Measurements from ENCODE around the gene SUN5. TPM values are rescaled to one million over a fixed set of nuclear protein-coding genes. Genes with fewer than 3 reads are reported as not detected.
A peak's percentile ranks its signal among the peaks of the same experiment; 100 is the strongest.

SUN5 gene
- total and polyA plus RNA-seq, 7 experiments from 2014 or later, result not detected

- Mint-ChIP-seq H3K27ac (no peak overlapping the region), H3K36me3 (no peaks in the 10 kb centered on the region), H3K9me3 (no peaks in the 10 kb centered on the region), H3K4me1 (peaks cover 2 to 34% (median 14%) of the 10 kb centered on the region in 7 donors), H3K4me3 (no peak overlapping the region), H3K27me3 (no peaks in the 10 kb centered on the region)
- Histone ChIP-seq H3K4me3 (ENCODE audit: low read length) (no peak overlapping the region), H3K9me3 (ENCODE audit: control insufficient read depth in 2 of 3, low read length in 3 of 3) (no peaks in the 10 kb centered on the region), H3K27ac (ENCODE audit: low read depth, low read length) (no peak overlapping the region), H3K36me3 (ENCODE audit: control insufficient read depth in 2 of 3, insufficient read depth in 3 of 3, low read length in 3 of 3) (no peaks in the 10 kb centered on the region), H3K4me1 (ENCODE audit: control insufficient read depth in 2 of 2, insufficient read depth in 2 of 2, low read length in 2 of 2) (no peaks in the 10 kb centered on the region), H3K27me3 (ENCODE audit: control insufficient read depth in 2 of 2, insufficient read depth in 2 of 2, low read length in 2 of 2) (no peaks in the 10 kb centered on the region)
- ChIA-PET CTCF (no interaction called here), POLR2A (no interaction called here)
- intact Hi-C loops (cut with micrococcal nuclease), result no loop called here
- no peak for ATAC-seq
- no peak for DNase-seq
Measured at GRCh38 chr20:33018169-33018931, 14.1 kb upstream of the SUN5 start.

DNA sequence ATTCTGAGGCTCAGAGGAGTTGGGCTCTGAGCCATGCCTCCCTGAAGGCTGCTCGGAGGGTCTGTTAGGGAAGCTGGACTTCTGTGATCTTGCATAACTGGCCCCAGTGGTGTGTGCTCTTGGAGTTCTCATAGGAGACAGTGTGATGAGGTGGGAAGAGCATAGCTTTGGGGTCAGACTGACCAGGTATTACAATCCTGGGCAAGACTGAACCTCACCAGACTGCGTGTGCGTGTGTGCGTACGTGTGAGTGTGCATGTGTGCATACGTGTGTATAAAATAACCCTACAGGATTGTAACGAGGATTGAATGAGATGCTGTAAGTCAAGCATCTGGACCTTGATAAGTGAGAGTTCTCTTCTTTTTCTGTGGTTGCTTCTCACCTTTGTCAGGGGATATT lies 13.3 kb upstream of the SUN5 start:
- no peak overlapping the region for H3K27ac ChIP-seq (ENCODE audit: low read depth, low read length)
- DNase-seq, result no peak
- H3K9me3 ChIP-seq (ENCODE audit: control insufficient read depth in 2 of 3, low read length in 3 of 3), result no peaks in the 10 kb centered on the region
- no peaks in the 10 kb centered on the region for H3K27me3 ChIP-seq (ENCODE audit: control insufficient read depth in 2 of 2, insufficient read depth in 2 of 2, low read length in 2 of 2)
- H3K4me3 ChIP-seq (ENCODE audit: low read length), result no peak overlapping the region
- no peaks in the 10 kb centered on the region for H3K36me3 ChIP-seq (ENCODE audit: control insufficient read depth in 2 of 3, insufficient read depth in 3 of 3, low read length in 3 of 3)
- CTCF ChIA-PET, result interaction anchor here (0.5 kb wide), 1 partner anchor 483 kb away, joined by 3 read pairs; no protein-coding TSS in a partner anchor
- peak overlapping the region in 2 of 9 donors; percentile 0 to 65 for H3K27ac Mint-ChIP-seq
- H3K36me3 Mint-ChIP-seq, result no peaks in the 10 kb centered on the region
- H3K4me1 Mint-ChIP-seq, result peaks cover 2 to 39% (median 14%) of the 10 kb centered on the region in 7 donors
- no peak overlapping the region for H3K4me3 Mint-ChIP-seq
- no peaks in the 10 kb centered on the region for H3K27me3 Mint-ChIP-seq
- intact Hi-C loops (cut with micrococcal nuclease), result no loop called here
- POLR2A ChIA-PET, result no interaction called here
- H3K9me3 Mint-ChIP-seq, result no peaks in the 10 kb centered on the region
- no peaks in the 10 kb centered on the region for H3K4me1 ChIP-seq (ENCODE audit: control insufficient read depth in 2 of 2, insufficient read depth in 2 of 2, low read length in 2 of 2)
- no peak for ATAC-seq

DNA sequence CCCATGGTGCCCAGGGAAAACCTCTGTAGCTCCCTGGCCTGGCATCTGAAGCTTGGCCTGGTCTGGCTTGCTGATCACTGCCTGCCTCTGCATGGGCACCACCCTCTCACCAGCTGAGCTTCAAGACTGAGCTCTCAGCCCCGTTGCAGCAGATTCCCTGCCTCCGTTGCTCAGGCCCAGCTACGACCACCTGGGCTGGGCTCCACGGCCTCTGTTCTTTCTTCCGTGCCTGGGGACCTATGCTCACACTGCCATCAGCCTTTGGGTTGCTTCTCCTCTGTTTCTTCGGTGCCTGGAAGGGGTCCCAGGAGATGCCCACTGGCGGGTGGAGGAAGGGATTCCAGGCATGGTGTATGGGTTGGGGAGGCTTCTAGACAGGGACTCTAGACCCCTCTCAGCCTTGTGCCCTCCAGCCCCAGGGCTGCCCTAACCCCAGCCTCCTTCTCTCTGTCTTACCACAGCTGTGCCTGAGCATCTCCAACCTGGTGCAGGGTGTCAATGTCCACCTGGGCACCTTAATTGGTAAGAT lies 12.4 kb upstream of the SUN5 start:
- H3K36me3 Mint-ChIP-seq, result no peaks in the 10 kb centered on the region
- H3K9me3 Mint-ChIP-seq, result no peaks in the 10 kb centered on the region
- H3K27me3 Mint-ChIP-seq, result no peaks in the 10 kb centered on the region
- H3K4me3 ChIP-seq (ENCODE audit: low read length), result no peak overlapping the region
- DNase-seq (no peak), ATAC-seq (no peak)
- H3K27ac ChIP-seq (ENCODE audit: low read depth, low read length), result no peak overlapping the region
- H3K4me1 ChIP-seq (ENCODE audit: control insufficient read depth in 2 of 2, insufficient read depth in 2 of 2, low read length in 2 of 2), result no peaks in the 10 kb centered on the region
- H3K36me3 ChIP-seq (ENCODE audit: control insufficient read depth in 2 of 3, insufficient read depth in 3 of 3, low read length in 3 of 3), result no peaks in the 10 kb centered on the region
- H3K27ac Mint-ChIP-seq, result peak overlapping the region in 3 of 9 donors; percentile 57 to 83 (median 76)
- H3K27me3 ChIP-seq (ENCODE audit: control insufficient read depth in 2 of 2, insufficient read depth in 2 of 2, low read length in 2 of 2), result no peaks in the 10 kb centered on the region
- no peak overlapping the region for H3K4me3 Mint-ChIP-seq
- intact Hi-C loops (cut with micrococcal nuclease), result no loop called here
- H3K4me1 Mint-ChIP-seq, result peaks cover 2 to 40% (median 14%) of the 10 kb centered on the region in 7 donors
- no peaks in the 10 kb centered on the region for H3K9me3 ChIP-seq (ENCODE audit: control insufficient read depth in 2 of 3, low read length in 3 of 3)
- ChIA-PET POLR2A (no interaction called here), CTCF (interaction anchor here (0.5 kb wide), 1 partner anchor 36 kb away, joined by 3 read pairs; no protein-coding TSS in a partner anchor)

GRCh38 chr20:33015700-33016580 lies 11.7 kb upstream of the SUN5 start:
- no peak for DNase-seq

DNA sequence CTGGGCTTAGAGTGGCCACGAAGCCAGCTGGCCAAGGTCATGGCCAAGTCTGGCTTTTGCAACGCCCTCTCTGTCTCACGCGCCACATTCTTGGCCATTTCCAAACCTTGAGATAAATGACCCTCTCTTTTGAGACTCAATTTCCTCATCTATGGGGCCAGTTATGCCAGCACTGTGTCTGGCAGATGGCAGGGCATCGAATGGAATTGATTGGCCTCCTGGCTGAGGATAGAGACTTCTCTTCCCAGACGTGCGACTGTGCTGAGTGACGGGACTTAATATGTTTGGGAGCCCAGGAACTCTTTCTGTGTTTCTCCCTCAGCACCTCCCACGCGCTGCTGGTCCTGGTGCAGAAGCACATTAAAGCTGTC lies 10.9 kb upstream of the SUN5 start:
- Mint-ChIP-seq H3K4me1 (peaks cover 2 to 42% (median 14%) of the 10 kb centered on the region in 7 donors), H3K4me3 (no peak overlapping the region), H3K36me3 (no peaks in the 10 kb centered on the region), H3K9me3 (no peaks in the 10 kb centered on the region), H3K27ac (peak overlapping the region in 2 of 9 donors; percentile 7 to 26), H3K27me3 (no peaks in the 10 kb centered on the region)
- H3K9me3 ChIP-seq (ENCODE audit: control insufficient read depth in 2 of 3, low read length in 3 of 3), result no peaks in the 10 kb centered on the region
- ATAC-seq, result no peak
- ChIA-PET POLR2A (interaction anchor here (0.6 kb wide), 1 partner anchor 771 kb away, joined by 9 read pairs; no protein-coding TSS in a partner anchor), CTCF (no interaction called here)
- H3K27me3 ChIP-seq (ENCODE audit: control insufficient read depth in 2 of 2, insufficient read depth in 2 of 2, low read length in 2 of 2), result no peaks in the 10 kb centered on the region
- no peak for DNase-seq
- H3K4me1 ChIP-seq (ENCODE audit: control insufficient read depth in 2 of 2, insufficient read depth in 2 of 2, low read length in 2 of 2), result no peaks in the 10 kb centered on the region
- H3K4me3 ChIP-seq (ENCODE audit: low read length), result no peak overlapping the region
- no peaks in the 10 kb centered on the region for H3K36me3 ChIP-seq (ENCODE audit: control insufficient read depth in 2 of 3, insufficient read depth in 3 of 3, low read length in 3 of 3)
- intact Hi-C loops (cut with micrococcal nuclease), result no loop called here
- no peak overlapping the region for H3K27ac ChIP-seq (ENCODE audit: low read depth, low read length)

More at GRCh38 chr20:33015700-33016580, 11.7 kb upstream of the SUN5 start:
- Mint-ChIP-seq H3K4me3 (no peak overlapping the region), H3K27me3 (no peaks in the 10 kb centered on the region), H3K4me1 (peaks cover 2 to 40% (median 14%) of the 10 kb centered on the region in 7 donors), H3K36me3 (no peaks in the 10 kb centered on the region), H3K9me3 (no peaks in the 10 kb centered on the region), H3K27ac (peak overlapping the region in 4 of 9 donors; percentile 47 to 83 (median 66))
- H3K9me3 ChIP-seq (ENCODE audit: control insufficient read depth in 2 of 3, low read length in 3 of 3), result no peaks in the 10 kb centered on the region
- ATAC-seq, result no peak
- H3K27me3 ChIP-seq (ENCODE audit: control insufficient read depth in 2 of 2, insufficient read depth in 2 of 2, low read length in 2 of 2), result no peaks in the 10 kb centered on the region
- POLR2A ChIA-PET, result interaction anchor here (0.6 kb wide), 1 partner anchor 771 kb away, joined by 9 read pairs; no protein-coding TSS in a partner anchor
- H3K36me3 ChIP-seq (ENCODE audit: control insufficient read depth in 2 of 3, insufficient read depth in 3 of 3, low read length in 3 of 3), result no peaks in the 10 kb centered on the region
- H3K4me1 ChIP-seq (ENCODE audit: control insufficient read depth in 2 of 2, insufficient read depth in 2 of 2, low read length in 2 of 2), result no peaks in the 10 kb centered on the region
- intact Hi-C loops (cut with micrococcal nuclease), result no loop called here
- no peak overlapping the region for H3K4me3 ChIP-seq (ENCODE audit: low read length)
- CTCF ChIA-PET, result no interaction called here
- H3K27ac ChIP-seq (ENCODE audit: low read depth, low read length), result no peak overlapping the region

GRCh38 chr20:33014336-33015113 lies 10.3 kb upstream of the SUN5 start:
- Mint-ChIP-seq H3K27me3 (no peaks in the 10 kb centered on the region), H3K9me3 (no peaks in the 10 kb centered on the region), H3K36me3 (no peaks in the 10 kb centered on the region), H3K4me3 (no peak overlapping the region), H3K4me1 (peaks cover 2 to 45% (median 14%) of the 10 kb centered on the region in 7 donors), H3K27ac (peak overlapping the region in 2 of 9 donors; percentile 26 to 43)
- CTCF ChIA-PET, result no interaction called here
- Histone ChIP-seq H3K27ac (ENCODE audit: low read depth, low read length) (no peak overlapping the region), H3K4me3 (ENCODE audit: low read length) (no peak overlapping the region), H3K9me3 (ENCODE audit: control insufficient read depth in 2 of 3, low read length in 3 of 3) (no peaks in the 10 kb centered on the region), H3K27me3 (ENCODE audit: control insufficient read depth in 2 of 2, insufficient read depth in 2 of 2, low read length in 2 of 2) (no peaks in the 10 kb centered on the region), H3K36me3 (ENCODE audit: control insufficient read depth in 2 of 3, insufficient read depth in 3 of 3, low read length in 3 of 3) (no peaks in the 10 kb centered on the region), H3K4me1 (ENCODE audit: control insufficient read depth in 2 of 2, insufficient read depth in 2 of 2, low read length in 2 of 2) (no peaks in the 10 kb centered on the region)
- DNase-seq (no peak), ATAC-seq (no peak)
- intact Hi-C loops (cut with micrococcal nuclease), result no loop called here
- POLR2A ChIA-PET, result no interaction called here

Data from naive thymus-derived CD4-positive, alpha-beta T cell (primary cell).